NCI-H2227 treated with DMSO at 0.1 percent for 48 hours (cell line): ENCODE data around the gene ESPL1.
"Not testable (repeated sequence)": the region's sequence is repeated elsewhere in the genome, so short reads cannot be mapped to it uniquely, and the experiment has no call there.

Source experiments
- DNase-seq: peaks from one replicate; lab custom pipeline; 2025; lab: John Stamatoyannopoulos, UW

The ESPL1 gene

GRCh38 chr12:53300187-53300586, 32.1 kb downstream of the ESPL1 start:
- DNase-seq, result no peak

- DNase-seq, result no peak
Measured at GRCh38 chr12:53302903-53303302, 34.8 kb downstream of the ESPL1 start.

- no peak for DNase-seq
Measured at GRCh38 chr12:53306826-53307225, 38.7 kb downstream of the ESPL1 start.

- no peak for DNase-seq
Measured at GRCh38 chr12:53308276-53308675, 40.2 kb downstream of the ESPL1 start.

GRCh38 chr12:53313996-53314395, 45.9 kb downstream of the ESPL1 start:
- DNase-seq, result no peak

GRCh38 chr12:53320352-53321195, 52.5 kb downstream of the ESPL1 start:
- DNase-seq, result no peak

- no peak for DNase-seq
Measured at GRCh38 chr12:53324113-53324778, 56.1 kb downstream of the ESPL1 start.

- peak; percentile 28 for DNase-seq
Measured at GRCh38 chr12:53324779-53325510, 56.8 kb downstream of the ESPL1 start.

GRCh38 chr12:53325511-53326061, 57.5 kb downstream of the ESPL1 start:
- no peak for DNase-seq

- DNase-seq, result no peak
Measured at GRCh38 chr12:53326460-53327185, 58.5 kb downstream of the ESPL1 start.

GRCh38 chr12:53327435-53328042, 59.4 kb downstream of the ESPL1 start:
- DNase-seq, result no peak

GRCh38 chr12:53328043-53328435, 59.9 kb downstream of the ESPL1 start:
- DNase-seq, result no peak

- no peak for DNase-seq
Measured at GRCh38 chr12:53330671-53331070, 62.6 kb downstream of the ESPL1 start.

- DNase-seq, result not testable (repeated sequence)
Measured at GRCh38 chr12:53332339-53332738, 64.2 kb downstream of the ESPL1 start.

GRCh38 chr12:53332744-53333143, 64.6 kb downstream of the ESPL1 start:
- no peak for DNase-seq

- DNase-seq, result no peak
Measured at GRCh38 chr12:53333289-53333688, 65.2 kb downstream of the ESPL1 start.

GRCh38 chr12:53333845-53334244, 65.7 kb downstream of the ESPL1 start:
- no peak for DNase-seq

GRCh38 chr12:53334822-53335221, 66.7 kb downstream of the ESPL1 start:
- no peak for DNase-seq

- DNase-seq, result peak; percentile 29
Measured at GRCh38 chr12:53336181-53336681, 68.1 kb downstream of the ESPL1 start, which contains the start of gene SP7. Gene SP7, minus strand, starts transcription at chr12:53336354. Its CDS starts 708 bp downstream, at chr12:53335646.

- no peak for DNase-seq
Measured at GRCh38 chr12:53338017-53338416, 69.9 kb downstream of the ESPL1 start.

GRCh38 chr12:53338916-53339315, 70.8 kb downstream of the ESPL1 start:
- no peak for DNase-seq
